NCI-H526 (cell line): ENCODE measurements around the gene HSPB7.
"Not testable (repeated sequence)": the region's sequence is repeated elsewhere in the genome, so short reads cannot be mapped to it uniquely, and the experiment has no call there.

Experiments
- DNase-seq, 2 experiments: peaks; one replicate each; lab custom pipeline; 2025; lab: John Stamatoyannopoulos, UW

HSPB7 gene

GRCh38 chr1:16017461-16018303, at the start of gene HSPB7:
Gene HSPB7, minus strand, starts transcription at chr1:16018043. Its CDS starts 80 bp downstream, at chr1:16017963.
- DNase-seq: peak in 1 of 2 experiments; percentile 23

GRCh38 chr1:16067127-16067768, 49.4 kb upstream of the HSPB7 start:
- DNase-seq: peak; percentile 31 to 50

DNA sequence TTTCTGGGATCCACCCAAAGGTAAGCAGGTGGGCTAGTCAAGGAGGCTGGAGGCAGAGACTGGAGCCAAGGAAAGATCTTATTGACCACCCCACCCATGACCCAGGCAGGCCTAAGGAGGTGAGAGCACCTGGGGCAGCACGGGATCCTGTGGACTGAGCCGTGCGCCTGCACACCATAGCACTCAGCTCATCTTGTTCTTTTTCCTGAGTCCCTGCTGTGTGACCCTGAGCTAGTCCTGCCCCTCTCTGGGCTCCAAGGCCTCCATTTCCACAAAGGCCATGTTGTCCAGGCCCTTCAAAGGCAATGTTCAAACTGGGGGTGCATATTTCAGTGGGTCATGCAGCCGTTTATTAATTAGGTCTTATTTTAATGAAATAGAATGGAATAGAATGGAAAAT, 48.4 kb upstream of the HSPB7 start:
- DNase-seq: no peak

- no peak for DNase-seq
Measured at GRCh38 chr1:16065269-16065576, 47.4 kb upstream of the HSPB7 start.

GRCh38 chr1:16064536-16065268, 46.9 kb upstream of the HSPB7 start:
- DNase-seq: no peak

DNA sequence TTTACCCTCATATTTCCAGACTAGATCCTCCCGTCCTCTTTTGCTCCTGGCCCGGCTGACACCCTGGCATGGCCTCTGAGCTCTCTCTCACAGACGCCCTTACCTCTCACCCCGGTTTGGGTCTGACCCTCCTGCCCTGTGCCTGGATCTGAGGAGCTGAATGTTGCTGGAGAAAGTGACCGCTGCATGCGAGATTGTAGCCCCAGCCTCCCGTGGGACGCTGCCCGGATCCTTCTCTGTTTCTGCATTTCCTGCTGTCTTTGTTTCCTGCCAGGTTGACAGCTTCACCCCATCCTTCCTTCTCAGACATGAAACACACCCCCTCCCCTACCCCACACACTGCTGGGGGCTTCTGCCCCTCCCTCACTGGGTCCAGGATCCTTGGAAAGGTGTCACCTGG, 46.1 kb upstream of the HSPB7 start:
- no peak for DNase-seq

- DNase-seq: no peak
Measured at GRCh38 chr1:16063226-16063829, 45.5 kb upstream of the HSPB7 start.

- not testable (repeated sequence) for DNase-seq
Measured at GRCh38 chr1:16062687-16063075, 44.8 kb upstream of the HSPB7 start.

GRCh38 chr1:16061989-16062686, 44.3 kb upstream of the HSPB7 start:
- not testable (repeated sequence) for DNase-seq

- peak; percentile 48 to 77 for DNase-seq
Measured at GRCh38 chr1:16061266-16061665, 43.4 kb upstream of the HSPB7 start.

DNA sequence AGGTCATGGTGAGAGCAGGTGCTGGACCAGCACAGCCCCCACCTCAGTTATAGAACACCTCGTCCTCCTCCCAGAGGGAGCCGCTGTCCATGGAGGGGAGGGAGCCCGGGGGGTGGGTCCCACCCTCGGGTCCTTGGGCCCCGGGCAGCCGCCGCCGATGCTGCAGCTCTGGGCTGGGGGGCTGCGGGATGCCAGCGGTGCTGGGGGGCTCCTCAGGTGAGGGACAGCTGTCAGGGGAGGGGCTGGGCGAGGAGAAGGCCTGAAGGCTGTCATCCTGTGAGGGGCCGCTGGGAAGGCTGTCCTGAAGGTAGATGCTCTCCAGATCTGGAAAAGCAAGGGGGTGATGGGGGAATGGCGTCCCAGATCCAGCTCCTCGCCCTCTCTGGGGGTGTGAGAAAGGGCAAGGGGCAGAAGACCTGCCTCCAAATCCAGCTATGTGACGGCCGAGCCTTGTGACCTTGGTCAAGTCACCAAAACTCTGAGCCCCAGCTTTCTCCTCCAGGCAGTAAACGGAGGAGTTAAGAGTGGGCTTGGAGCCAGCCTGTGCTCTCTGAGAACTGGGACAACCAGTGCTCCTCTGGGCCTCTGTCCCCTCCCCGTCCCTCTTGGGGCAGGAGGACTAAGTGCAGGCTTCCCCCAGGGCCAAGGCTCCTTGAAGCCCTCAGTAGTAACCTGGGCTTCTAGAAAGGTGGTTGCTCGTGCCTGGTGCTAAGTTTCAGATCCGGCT, 40.7 kb upstream of the HSPB7 start:
- not testable (repeated sequence) for DNase-seq

DNA sequence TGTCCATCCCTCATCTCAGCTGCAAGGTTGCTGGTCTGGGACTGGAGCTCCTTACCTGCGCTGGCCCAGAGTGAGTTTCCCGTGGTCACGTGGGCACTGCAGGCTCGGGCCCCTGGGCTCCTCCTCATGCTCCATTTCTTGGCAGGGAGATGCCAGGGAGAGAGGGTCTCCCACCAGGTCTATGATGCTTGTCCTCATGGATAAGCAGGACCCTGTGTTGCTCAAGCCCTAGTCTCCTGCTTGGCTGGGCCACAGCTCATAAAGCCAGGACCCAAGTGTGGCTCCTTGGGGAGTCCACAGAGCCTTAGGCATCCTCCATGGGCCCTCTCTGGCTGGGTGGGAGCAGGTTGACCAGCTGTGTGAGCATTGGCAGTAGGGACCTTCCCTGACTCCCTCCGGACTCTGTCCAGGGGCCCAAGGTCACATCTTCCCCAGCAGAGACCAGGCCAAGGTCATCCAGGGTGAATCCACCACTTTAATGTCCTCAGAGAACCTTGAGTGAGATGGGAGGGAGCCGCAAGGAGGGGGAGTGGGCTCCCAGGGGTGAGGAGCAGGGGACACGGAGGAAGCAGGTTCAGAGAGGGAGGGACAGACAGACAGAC, 39.6 kb upstream of the HSPB7 start:
- not testable (repeated sequence) for DNase-seq

- DNase-seq: not testable (repeated sequence)
Measured at GRCh38 chr1:16056521-16056912, 38.7 kb upstream of the HSPB7 start.

DNA sequence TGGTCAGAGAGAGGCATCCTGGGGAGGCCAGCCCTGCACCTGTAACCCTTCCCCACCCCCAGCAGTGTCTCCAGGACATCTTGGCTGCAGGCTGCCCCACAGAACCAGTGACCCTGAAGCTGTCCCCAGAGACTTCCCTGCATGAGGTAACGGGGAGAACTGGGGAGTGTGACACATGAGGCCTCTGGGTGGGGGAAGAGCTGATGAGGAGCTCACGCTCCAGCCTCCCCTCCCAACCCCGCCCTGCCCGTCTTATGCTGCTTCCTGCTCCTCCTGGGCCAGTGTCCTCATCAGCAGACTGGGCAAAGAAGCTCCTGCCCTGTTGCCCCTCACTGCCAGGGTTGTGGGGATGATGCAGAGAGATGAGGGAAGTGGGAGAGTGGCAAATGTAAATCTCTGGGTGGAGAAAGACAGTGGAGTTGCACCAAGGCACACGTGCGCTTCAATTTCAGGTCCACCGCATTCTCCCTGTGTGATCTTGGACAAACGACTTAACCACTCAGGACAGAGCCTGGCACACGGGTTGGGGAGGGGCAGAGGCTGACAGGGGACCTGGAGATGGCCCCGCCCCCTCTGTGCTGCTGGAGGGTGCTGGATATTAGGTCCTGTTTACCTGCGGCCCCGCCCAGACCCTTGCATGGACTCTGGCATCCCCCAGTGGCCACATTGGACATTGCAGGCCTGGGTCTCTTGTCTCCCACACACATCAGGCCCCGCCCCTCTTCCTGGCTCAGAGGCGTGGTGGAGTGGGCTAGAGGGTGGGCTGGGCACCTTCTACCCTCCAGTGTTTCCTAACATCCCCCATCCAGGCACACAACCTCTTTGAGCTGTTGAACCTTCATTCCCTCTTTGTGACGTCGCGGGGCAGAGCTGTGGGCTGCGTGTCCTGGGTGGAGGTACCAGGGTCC, 38.0 kb upstream of the HSPB7 start:
- DNase-seq: peak; percentile 91 to 97

DNA sequence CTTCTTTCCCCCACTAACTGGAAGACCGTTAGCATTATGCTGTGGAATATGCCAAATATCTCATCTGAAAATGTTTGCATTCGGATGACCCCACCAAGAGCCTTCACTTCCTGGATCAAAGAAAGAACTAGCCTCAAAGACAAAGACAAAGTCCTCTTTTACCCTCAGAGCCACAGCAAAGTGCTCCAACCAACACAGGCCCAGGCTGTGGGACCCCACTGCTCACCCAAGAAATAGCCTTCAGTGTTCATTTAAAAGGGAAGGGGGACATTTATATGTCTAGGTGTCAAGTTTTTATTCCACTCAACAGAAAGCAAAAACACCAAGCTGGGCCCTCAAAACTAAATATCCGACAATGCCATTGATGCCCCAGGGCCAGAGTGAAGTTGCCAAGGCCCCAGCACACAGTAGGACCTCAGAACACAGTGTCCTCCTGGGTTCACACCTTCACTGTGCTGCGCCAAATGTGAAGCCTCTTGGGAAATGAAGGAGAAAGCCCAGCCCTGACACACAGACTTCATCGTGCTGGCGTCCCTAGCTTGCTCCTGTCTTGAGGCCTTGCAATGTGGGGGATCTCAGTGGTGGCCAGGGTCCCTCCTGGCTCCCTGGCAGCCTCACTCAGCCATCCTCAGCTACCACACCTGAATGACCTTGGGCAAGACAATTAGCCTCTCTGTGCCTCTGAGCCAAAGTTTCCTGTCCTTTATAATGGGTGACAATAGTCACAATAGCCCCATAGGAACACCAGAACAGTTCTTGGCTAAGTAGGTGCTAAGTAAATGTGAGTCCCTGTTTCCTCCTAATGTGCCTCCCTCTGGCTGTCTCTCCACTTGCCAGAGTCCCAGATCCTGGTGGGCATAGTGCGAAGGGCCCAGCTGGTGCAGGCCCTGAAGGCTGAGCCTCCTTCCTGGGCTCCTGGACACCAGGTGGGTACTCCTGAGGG, 37.0 kb upstream of the HSPB7 start:
- DNase-seq: no peak

DNA sequence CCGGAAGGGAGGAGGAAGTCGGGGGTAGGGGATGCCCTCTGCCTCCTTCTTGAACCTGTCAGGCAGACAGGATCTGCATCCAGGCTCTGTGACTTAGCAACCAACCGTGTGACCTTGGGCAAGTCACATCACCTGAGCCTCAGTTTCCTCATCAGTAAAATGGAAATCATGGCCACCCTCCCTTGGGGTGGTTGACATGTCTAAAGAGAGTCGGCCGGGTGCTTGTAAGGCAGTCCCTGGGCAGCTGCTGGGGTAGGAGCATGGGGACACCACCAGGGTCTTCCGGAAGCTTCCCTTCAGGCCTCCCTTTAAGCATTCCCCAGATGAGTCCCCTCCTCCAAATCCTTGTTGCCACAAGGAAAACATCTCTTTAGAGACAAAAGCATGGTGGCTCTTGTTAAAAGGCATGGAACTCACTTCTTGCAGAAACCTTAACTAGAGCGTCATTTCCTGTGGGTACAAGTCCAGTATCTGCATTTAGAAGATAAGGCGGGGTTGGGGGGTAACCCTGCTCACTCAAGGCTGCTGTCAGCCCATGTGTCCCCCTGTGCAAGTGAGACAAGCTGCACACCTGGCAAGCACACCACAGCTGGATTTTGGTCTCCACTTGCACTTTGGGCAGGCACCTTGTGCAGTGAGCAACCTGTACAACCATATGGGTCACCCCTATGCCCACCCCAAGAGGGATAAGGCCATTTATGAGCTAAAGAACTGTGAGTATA, 36.1 kb upstream of the HSPB7 start:
- DNase-seq: no peak

- DNase-seq: not testable (repeated sequence)
Measured at GRCh38 chr1:16051949-16052348, 34.1 kb upstream of the HSPB7 start.

DNA sequence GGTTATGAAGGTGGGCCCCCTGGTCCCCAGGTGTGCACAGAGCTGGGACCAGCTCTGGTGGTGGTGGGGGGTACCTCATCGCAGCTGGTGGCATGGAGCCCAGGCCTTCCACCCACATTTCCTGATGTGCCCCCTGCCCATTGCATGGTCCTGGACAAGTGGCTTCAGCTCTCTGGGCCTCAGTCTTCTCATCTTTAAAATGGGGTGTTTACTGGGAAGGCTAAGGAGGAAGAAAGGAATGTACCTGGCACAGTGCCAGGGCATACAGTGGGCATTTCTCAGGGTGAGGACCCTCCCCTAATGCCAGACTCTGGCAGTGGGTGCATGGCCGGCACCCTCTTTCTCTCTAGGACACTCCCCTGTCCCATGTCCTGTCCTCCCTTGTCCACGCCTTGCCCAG, 33.2 kb upstream of the HSPB7 start:
- no peak for DNase-seq
